Brain microvascular endothelial cell (primary cell): ENCODE data around the gene CSN2.
A peak's percentile ranks its signal among the peaks of the same experiment; 100 is the strongest.
"Not testable (repeated sequence)": the region's sequence is repeated elsewhere in the genome, so short reads cannot be mapped to it uniquely, and the experiment has no call there.

Source experiments
- DNase-seq: peaks from one replicate; pipeline ENCODE4 v3.0.0-alpha.2; 2020
- H3K27ac ChIP-seq: fragments of 250-450 bp; sonication (Bioruptor Pico); 2 replicates; pipeline ENCODE4 v1.5.1; 2020; ENCODE audit warnings: mild to moderate bottlenecking, moderate library complexity
- H3K27me3 ChIP-seq: fragments of 250-450 bp; sonication (Bioruptor Pico); replicated peaks from 2 replicates; pipeline ENCODE4 v1.5.1; 2020; ENCODE audit warnings: mild to moderate bottlenecking
- H3K36me3 ChIP-seq: fragments of 250-450 bp; sonication (Bioruptor Pico); replicated peaks from 2 replicates; pipeline ENCODE4 v1.5.1; 2020; ENCODE audit warnings: mild to moderate bottlenecking
- H3K4me3 ChIP-seq: 2 replicates; pipeline ENCODE4 v1.5.1; 2011; ENCODE audit warnings: low read depth, mild to moderate bottlenecking, control low read depth, low read length, moderate library complexity
- in situ Hi-C: cut with HindIII; loops from 2 replicates; pipeline ENCODE4 v1.10.0; 2017; ENCODE audit warnings: low sequenced_read_pairs, low pct_ligation_motif_present
- TF ChIP-seq, protein P1 (sequence below): IDR thresholded peaks from 2 replicates; pipeline ENCODE4 v1.5.1; 2011; ENCODE audit warnings: low read depth, mild to moderate bottlenecking, moderate library complexity, low read length, control low read depth, inconsistent platforms; ENCODE audit errors: missing control alignments

Gene CSN2

DNA sequence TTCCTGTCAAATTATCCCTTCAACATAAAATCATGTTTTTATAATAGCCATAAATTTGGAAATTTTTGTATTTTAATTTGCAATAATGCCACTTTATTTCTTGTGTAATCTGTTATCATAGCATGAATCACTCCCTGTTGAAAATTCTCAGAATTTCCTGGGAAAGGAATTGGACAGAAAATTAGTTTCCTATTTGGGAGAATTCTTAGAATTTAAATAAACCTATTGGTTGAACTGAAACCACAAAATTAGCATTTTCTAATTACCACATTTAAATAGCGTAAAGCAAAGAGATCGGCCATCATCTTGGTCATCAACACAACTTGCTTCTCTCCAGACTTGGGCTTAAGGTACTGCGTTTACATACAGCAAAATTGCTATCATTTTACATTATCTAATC is 34.8 kb downstream of the CSN2 start, which contains the start of gene CSN1S1:
TSS of gene CSN1S1 (plus strand) at position 301 of the 400 bp plus-strand sequence. CDS start 1,488 bp downstream, outside the sequence.
- DNase-seq, result no peak
- H3K36me3 ChIP-seq, result no peaks in the 10 kb centered on the region
- in situ Hi-C loops, result no loop called here
- H3K27ac ChIP-seq, result no peak within 1 kb of the TSS
- TF ChIP-seq, protein P1, sequence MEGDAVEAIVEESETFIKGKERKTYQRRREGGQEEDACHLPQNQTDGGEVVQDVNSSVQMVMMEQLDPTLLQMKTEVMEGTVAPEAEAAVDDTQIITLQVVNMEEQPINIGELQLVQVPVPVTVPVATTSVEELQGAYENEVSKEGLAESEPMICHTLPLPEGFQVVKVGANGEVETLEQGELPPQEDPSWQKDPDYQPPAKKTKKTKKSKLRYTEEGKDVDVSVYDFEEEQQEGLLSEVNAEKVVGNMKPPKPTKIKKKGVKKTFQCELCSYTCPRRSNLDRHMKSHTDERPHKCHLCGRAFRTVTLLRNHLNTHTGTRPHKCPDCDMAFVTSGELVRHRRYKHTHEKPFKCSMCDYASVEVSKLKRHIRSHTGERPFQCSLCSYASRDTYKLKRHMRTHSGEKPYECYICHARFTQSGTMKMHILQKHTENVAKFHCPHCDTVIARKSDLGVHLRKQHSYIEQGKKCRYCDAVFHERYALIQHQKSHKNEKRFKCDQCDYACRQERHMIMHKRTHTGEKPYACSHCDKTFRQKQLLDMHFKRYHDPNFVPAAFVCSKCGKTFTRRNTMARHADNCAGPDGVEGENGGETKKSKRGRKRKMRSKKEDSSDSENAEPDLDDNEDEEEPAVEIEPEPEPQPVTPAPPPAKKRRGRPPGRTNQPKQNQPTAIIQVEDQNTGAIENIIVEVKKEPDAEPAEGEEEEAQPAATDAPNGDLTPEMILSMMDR, result no peak
- no peak within 1 kb of the TSS for H3K4me3 ChIP-seq
- no peaks in the 10 kb centered on the region for H3K27me3 ChIP-seq

DNA sequence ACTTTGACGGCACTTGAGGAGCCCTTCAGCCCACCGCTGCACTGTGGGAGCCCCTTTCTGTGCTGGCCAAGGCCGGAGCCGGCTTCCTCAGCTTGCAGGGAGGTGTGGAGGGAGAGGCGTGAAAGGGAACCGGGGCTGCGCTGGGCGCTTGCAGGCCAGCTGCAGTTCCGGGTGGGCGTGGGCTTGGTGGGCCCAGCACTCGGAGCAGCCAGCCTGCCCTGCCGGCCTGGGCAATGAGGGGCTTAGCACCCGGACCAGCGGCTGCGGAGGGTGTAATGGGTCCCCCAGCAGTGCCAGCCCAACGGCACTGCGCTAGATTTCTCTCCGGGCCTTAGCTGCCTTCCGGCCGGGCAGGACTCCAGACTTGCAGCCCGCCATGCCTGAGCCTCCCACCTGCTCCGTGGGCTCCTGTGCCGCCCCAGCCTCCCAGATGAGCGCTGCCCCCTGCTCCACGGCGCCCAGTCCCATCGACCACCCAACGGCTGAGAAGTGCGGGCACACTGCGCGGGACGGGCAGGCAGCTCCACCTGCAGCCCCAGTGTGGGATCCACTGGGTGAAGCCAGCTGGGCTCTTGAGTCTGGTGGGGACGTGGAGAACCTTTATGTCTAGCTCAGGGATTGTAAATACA is 41.6 kb downstream of the CSN2 start:
- H3K36me3 ChIP-seq, DNase-seq, H3K4me3 ChIP-seq, H3K27ac ChIP-seq, H3K27me3 ChIP-seq, in situ Hi-C loops: not testable (repeated sequence)

DNA sequence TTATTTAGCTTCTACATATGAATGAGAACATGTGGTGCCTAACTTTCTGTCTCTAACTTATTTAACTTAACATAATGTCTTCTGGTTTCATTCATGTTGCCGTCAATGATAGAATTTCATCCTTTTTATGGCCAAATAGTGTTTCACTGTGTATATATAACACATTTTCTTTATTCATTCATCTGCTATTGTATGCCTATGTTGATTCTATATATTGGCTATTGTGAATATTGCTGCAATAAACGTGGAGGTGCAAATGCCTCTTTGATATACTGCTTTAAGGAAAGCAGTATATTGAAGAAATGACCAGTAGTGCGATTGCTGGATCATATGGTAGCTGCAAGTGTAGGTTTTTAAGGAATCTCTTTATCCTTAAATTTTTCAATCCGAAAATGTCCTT is 44.7 kb downstream of the CSN2 start:
- Histone ChIP-seq H3K27me3 (no peaks in the 10 kb centered on the region), H3K36me3 (no peaks in the 10 kb centered on the region), H3K4me3 (no peak overlapping the region), H3K27ac (no peak overlapping the region)
- TF ChIP-seq, protein P1, result no peak
- no peak for DNase-seq
- in situ Hi-C loops, result no loop called here

DNA sequence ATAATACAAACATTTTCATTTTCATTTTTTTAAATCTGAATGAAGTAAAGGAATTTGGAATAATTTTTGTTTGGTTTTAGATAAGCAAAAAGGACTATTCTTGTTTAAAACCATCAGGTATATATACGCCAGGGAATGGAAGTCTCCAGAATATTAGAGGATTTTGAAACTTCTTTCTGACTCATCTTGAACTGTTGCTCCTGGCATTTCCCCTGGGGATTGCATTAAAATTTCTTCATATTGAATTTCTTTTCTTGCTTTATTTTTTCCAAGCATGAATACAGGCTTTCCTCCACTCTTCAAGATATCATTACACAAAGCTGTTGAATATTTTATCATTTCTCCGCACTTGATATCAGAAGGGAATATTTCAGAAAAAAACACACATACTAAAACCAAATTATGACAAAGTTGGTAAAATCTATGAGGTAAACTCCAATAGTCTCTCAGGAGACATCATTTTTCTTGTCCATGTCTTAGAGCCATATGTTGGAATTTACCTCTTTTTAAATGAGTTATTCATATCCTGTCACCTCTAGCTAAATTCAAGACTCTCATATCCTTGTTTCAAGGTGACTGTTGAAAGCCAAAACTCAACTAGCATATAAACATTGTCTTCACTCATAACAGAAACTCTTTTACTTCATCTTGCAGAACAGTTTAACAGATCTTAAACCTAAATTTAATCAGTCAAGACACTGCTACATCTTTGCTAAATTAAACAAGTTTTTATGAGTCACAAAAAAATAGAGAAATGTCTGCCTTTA is 55.3 kb downstream of the CSN2 start:
- no peaks in the 10 kb centered on the region for H3K36me3 ChIP-seq
- DNase-seq, result peak; percentile 33
- TF ChIP-seq, protein P1, result no peak
- H3K27me3 ChIP-seq, result no peaks in the 10 kb centered on the region
- H3K4me3 ChIP-seq, result no peak overlapping the region
- in situ Hi-C loops, result no loop called here
- no peak overlapping the region for H3K27ac ChIP-seq

DNA sequence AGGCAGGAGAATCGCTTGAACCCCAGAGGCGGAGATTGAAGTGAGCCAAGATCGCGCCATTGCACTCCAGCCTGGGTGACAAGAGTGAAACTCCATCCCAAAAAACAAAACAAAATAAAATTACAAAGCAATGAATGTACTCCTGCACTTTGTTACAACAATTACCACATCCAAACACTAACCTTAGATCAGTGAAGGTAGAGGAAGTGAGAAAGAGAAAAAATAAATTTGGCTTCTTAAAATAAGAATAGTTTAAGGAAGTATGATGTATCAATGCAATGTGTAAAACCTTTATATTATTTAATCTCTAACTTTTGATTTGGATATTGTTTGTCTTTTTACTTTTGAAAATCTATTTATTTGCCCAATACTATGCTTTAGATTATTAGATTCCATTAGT is 56.3 kb downstream of the CSN2 start:
- TF ChIP-seq, protein P1, result no peak
- in situ Hi-C loops, result no loop called here
- Histone ChIP-seq H3K27ac (no peak overlapping the region), H3K36me3 (no peaks in the 10 kb centered on the region), H3K27me3 (no peaks in the 10 kb centered on the region), H3K4me3 (no peak overlapping the region)
- DNase-seq, result no peak

DNA sequence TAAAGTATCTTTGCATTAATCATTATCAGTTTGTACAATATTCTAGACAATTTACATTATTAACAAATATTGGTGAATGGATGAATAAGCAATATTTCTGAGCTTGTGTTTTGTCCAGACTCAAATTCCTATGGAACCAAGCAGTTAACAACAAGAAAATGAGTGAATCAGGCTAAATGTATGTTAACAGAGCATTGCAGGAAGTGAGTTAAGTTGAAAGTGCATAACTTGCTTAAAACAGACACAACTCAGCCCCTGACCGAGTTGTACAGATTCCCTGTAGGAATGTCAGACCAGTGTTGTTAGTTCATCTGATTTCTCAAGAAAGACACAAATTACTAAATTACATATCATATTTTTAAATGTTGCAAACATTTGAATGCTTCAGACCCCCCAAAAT is 58.4 kb downstream of the CSN2 start:
- peak overlapping the region; percentile 49 for H3K27ac ChIP-seq
- DNase-seq, result peak; percentile 48
- TF ChIP-seq, protein P1, result no peak
- in situ Hi-C loops, result no loop called here
- H3K4me3 ChIP-seq, result no peak overlapping the region
- no peaks in the 10 kb centered on the region for H3K27me3 ChIP-seq
- H3K36me3 ChIP-seq, result no peaks in the 10 kb centered on the region
